Breast epithelium (tissue), 4 donors: ENCODE measurements around the gene GMPS. TPM values are rescaled to one million over a fixed set of nuclear protein-coding genes. Genes with fewer than 3 reads are reported as not detected.

Source experiments
- DNase-seq, 2 donors: peaks; one replicate each; pipeline ENCODE4 v3.0.0-alpha.2; 2019; ENCODE audit warnings: low spot score in 2 of 2
- H3K27ac ChIP-seq, 2 donors: fragments of 200-600 bp; sonication (generic) in 1 of 2; one replicate each; pipeline ENCODE4 v1.5.1; 2016 to 2019; ENCODE audit warnings: mild to moderate bottlenecking in 1 of 2
- H3K27me3 ChIP-seq, 2 donors: fragments of 200-600 bp; sonication (generic) in 1 of 2; one replicate each; pipeline versions ENCODE4 v1.5.1 to v1.6.0; 2017 to 2019; ENCODE audit warnings: control low read depth in 1 of 2, mild to moderate bottlenecking in 1 of 2
- H3K36me3 ChIP-seq: fragments of 200-600 bp; one replicate; pipeline ENCODE4 v1.5.1; 2019
- H3K4me1 ChIP-seq, 2 donors: fragments of 200-600 bp; sonication (generic); one replicate each; pipeline ENCODE4 v1.5.1; 2016 to 2019; ENCODE audit warnings: control low read depth in 1 of 2
- H3K4me3 ChIP-seq, 3 donors: fragments of 200-600 bp; sonication (generic); 1 replicate in 2 of 3; 2 replicates in 1 of 3; pipeline ENCODE4 v1.5.1; 2016 to 2019; ENCODE audit warnings: mild to moderate bottlenecking in 3 of 3, moderate library complexity in 2 of 3
- H3K9me3 ChIP-seq, 2 donors: fragments of 200-600 bp; sonication (generic) in 1 of 2; one replicate each; pipeline ENCODE4 v1.5.1; 2016 to 2019; ENCODE audit warnings: control low read depth in 1 of 2
- CTCF ChIP-seq, 3 donors: fragments of 450-650 bp; IDR thresholded peaks; one replicate each; pipeline ENCODE4 v1.5.1; 2016 to 2017; ENCODE audit warnings: antibody characterized with exemption in 3 of 3, mild to moderate bottlenecking in 3 of 3, moderate library complexity in 3 of 3
- POLR2A ChIP-seq: fragments of 450-650 bp; IDR thresholded peaks from one replicate; pipeline ENCODE4 v1.6.1; 2016; ENCODE audit warnings: antibody characterized with exemption, mild to moderate bottlenecking, moderate library complexity
- POLR2AphosphoS5 ChIP-seq, 3 donors: sonication (generic); formaldehyde crosslinking; IDR thresholded peaks; one replicate each; pipeline ENCODE4 v1.6.1; 2017; ENCODE audit warnings: antibody characterized with exemption in 3 of 3
- intact Hi-C: fragments of 100-400 bp; cut with DNase I; formaldehyde crosslinking; loops from one replicate; pipeline ENCODE4 v1.15.1; 2023; ENCODE audit warnings: low total_unique reads
- total RNA-seq, 3 donors: library from RNA; depleted of rRNA; stranded (reverse); fragments of >200 nt; gene quantifications; one replicate each; pipeline ENCODE4 v1.1.0, GENCODE V29; 2016

GMPS gene
- total RNA-seq, 3 donors from 2014 or later = 25.6 to 37.6 (median 36.1) TPM

DNA sequence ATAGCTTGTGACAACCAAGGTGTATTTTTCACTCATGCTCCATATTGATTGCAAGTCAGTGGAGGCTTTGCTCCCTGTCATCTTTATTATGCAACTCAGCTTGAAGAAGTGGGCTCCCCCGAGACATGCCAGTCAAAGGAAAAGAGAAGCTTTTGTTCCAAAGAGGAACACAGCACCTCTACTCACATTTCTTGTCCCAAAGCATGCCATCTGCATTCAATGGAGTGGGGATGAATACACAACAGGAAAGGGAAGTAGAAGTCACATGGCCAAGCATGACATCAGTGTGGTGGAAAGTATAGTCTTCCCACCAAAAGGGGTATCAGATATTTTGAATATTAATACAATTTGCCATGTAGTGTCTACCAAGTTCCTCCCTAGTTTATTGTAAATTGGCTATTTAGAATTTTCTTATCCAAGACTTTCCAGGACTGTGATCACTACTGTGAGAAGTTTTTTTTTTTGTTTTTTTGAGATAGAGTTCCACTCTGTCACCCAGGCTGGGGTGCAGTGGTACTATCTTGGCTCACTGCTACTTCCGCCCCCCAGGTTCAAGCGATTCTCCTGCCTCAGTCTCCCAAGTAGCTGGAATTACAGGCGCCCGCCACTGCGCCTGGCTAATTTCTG lies 114.5 kb downstream of the GMPS start:
- Histone ChIP-seq H3K9me3 (no peaks in the 10 kb centered on the region), H3K4me1 (no peaks in the 10 kb centered on the region), H3K27ac (no peak overlapping the region), H3K27me3 (no peaks in the 10 kb centered on the region), H3K4me3 (no peak overlapping the region), H3K36me3 (no peaks in the 10 kb centered on the region)
- DNase-seq = no peak
- intact Hi-C loops = no loop called here
- TF ChIP-seq POLR2AphosphoS5 (IDR thresholded peaks at IDR 0.05) (no peak), POLR2A (no peak), CTCF (IDR thresholded peaks at IDR 0.05) (no peak)

DNA sequence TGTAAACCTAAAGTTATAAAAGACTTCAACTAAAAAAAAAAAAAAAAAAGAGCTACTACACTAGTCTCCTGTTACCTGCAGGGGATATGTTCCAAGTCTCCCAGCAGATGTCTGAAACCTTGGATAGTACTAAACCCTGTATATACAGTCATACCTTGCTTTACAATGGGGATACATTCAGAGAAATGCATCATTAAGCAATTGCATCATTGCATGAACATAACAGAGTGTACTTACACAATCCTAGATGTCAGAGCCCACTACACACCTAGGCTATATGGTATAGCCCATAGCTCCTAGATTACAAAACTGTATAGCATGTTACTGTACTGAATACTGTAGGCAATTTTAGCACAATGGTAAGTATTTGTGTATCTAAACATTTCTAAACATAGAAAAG lies 119.1 kb downstream of the GMPS start:
- TF ChIP-seq POLR2AphosphoS5 (IDR thresholded peaks at IDR 0.05) (no peak), POLR2A (no peak), CTCF (IDR thresholded peaks at IDR 0.05) (no peak)
- H3K4me3 ChIP-seq = no peak overlapping the region
- DNase-seq = no peak
- H3K27ac ChIP-seq = no peak overlapping the region
- H3K36me3 ChIP-seq = no peaks in the 10 kb centered on the region
- intact Hi-C loops = no loop called here
- no peaks in the 10 kb centered on the region for H3K9me3 ChIP-seq
- H3K4me1 ChIP-seq = no peaks in the 10 kb centered on the region
- H3K27me3 ChIP-seq = no peaks in the 10 kb centered on the region

GRCh38 chr3:155991212-155991611 lies 120.8 kb downstream of the GMPS start:
- H3K4me3 ChIP-seq = no peak overlapping the region
- TF ChIP-seq POLR2AphosphoS5 (IDR thresholded peaks at IDR 0.05) = no peak
- no peak for TF ChIP-seq CTCF (IDR thresholded peaks at IDR 0.05)
- TF ChIP-seq POLR2A = no peak
- no peaks in the 10 kb centered on the region for H3K36me3 ChIP-seq
- H3K27me3 ChIP-seq = no peaks in the 10 kb centered on the region
- H3K4me1 ChIP-seq = no peaks in the 10 kb centered on the region
- no peaks in the 10 kb centered on the region for H3K9me3 ChIP-seq
- intact Hi-C loops = no loop called here
- no peak overlapping the region for H3K27ac ChIP-seq
- no peak for DNase-seq

DNA sequence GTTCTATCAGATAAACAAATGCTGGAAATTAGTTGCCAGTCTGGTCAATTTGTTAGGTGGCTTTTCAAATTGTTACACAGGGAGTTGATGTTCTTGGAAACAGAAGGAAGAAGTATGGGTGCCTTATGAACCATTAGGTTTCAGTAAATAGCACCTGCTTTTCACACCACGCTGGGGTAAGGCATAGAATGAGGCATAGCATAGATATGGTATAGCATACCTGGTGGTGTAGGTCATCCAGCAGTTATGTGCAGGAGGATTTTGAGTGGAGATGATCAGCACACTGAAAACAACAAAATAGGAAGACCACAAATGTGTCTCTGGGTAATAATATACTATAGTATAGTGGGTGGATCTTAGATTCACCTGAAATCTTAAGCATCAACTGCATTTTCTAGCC lies 121.4 kb downstream of the GMPS start:
- H3K4me1 ChIP-seq = no peaks in the 10 kb centered on the region
- H3K9me3 ChIP-seq = no peaks in the 10 kb centered on the region
- H3K27me3 ChIP-seq = no peaks in the 10 kb centered on the region
- no peaks in the 10 kb centered on the region for H3K36me3 ChIP-seq
- TF ChIP-seq POLR2AphosphoS5 (IDR thresholded peaks at IDR 0.05) (no peak), CTCF (IDR thresholded peaks at IDR 0.05) (no peak), POLR2A (no peak)
- H3K27ac ChIP-seq = no peak overlapping the region
- no peak for DNase-seq
- H3K4me3 ChIP-seq = no peak overlapping the region
- intact Hi-C loops = no loop called here

Other genes starting within 250 kb of the GMPS start
- gene PLCH1, start 125.6 kb upstream of the GMPS start, total RNA-seq = 1 to 10 TPM in 2 of 3 donors, not detected in 1; 2.0 to 3.4 TPM
- 1 to 10 TPM; 3.0 to 6.3 (median 5.6) TPM for gene C3orf33, start 64.4 kb upstream of the GMPS start, total RNA-seq
- 10 to 100 TPM; 23.0 to 37.3 (median 33.8) TPM for gene SLC33A1, start 16.2 kb upstream of the GMPS start, total RNA-seq
- gene KCNAB1, start 249.9 kb downstream of the GMPS start, total RNA-seq = 1 to 10 TPM; 3.9 to 8.3 (median 5.4) TPM